ENCODE results near the gene LNX2. TPM values are rescaled to one million over a fixed set of nuclear protein-coding genes. Genes with fewer than 3 reads are reported as not detected.
A peak's percentile ranks its signal among the peaks of the same experiment; 100 is the strongest.

Gene LNX2
- total and polyA plus RNA-seq, 5 donors from 2014 or later = 3.7 to 6.5 (median 4.8) TPM

- Histone ChIP-seq H3K4me1 (ENCODE audit: control insufficient read depth, insufficient read depth, low read length, poor library complexity, severe bottlenecking) (no peaks in the 10 kb centered on the region), H3K27ac (ENCODE audit: insufficient read depth, low read length, poor library complexity, severe bottlenecking) (no peak overlapping the region), H3K4me3 (ENCODE audit: low read depth, low read length) (no peak overlapping the region), H3K27me3 (ENCODE audit: control insufficient read depth, insufficient read depth, low read length) (no peaks in the 10 kb centered on the region), H3K36me3 (ENCODE audit: control insufficient read depth, insufficient read depth, low read length) (peaks cover 5% of the 10 kb centered on the region), H3K9me3 (ENCODE audit: control insufficient read depth in 2 of 2, low read length in 2 of 2) (no peaks in the 10 kb centered on the region)
- H3K9me3 Mint-ChIP-seq = peaks cover 0 to 2% (median 0%) of the 10 kb centered on the region in 7 donors
- peaks cover 17 to 25% (median 21%) of the 10 kb centered on the region in 4 donors for H3K4me1 Mint-ChIP-seq
- ATAC-seq (ENCODE audit: low read depth in 2 of 2) (no peak), DNase-seq (no peak)
- no peak overlapping the region for H3K4me3 Mint-ChIP-seq
- no peak overlapping the region for H3K27ac Mint-ChIP-seq
- peaks cover 42% of the 10 kb centered on the region for H3K36me3 Mint-ChIP-seq
- H3K27me3 Mint-ChIP-seq = no peaks in the 10 kb centered on the region
Measured at GRCh38 chr13:27574661-27575060, 45.7 kb downstream of the LNX2 start.

GRCh38 chr13:27573265-27573664 lies 47.1 kb downstream of the LNX2 start:
- Mint-ChIP-seq H3K4me3 (no peak overlapping the region), H3K36me3 (peaks cover 48% of the 10 kb centered on the region), H3K4me1 (peaks cover 16 to 24% (median 19%) of the 10 kb centered on the region in 4 donors), H3K9me3 (peaks cover 0 to 2% (median 0%) of the 10 kb centered on the region in 7 donors), H3K27ac (peak overlapping the region in 1 of 3 donors; percentile 37), H3K27me3 (no peaks in the 10 kb centered on the region)
- DNase-seq = no peak
- no peak overlapping the region for H3K27ac ChIP-seq (ENCODE audit: insufficient read depth, low read length, poor library complexity, severe bottlenecking)
- no peaks in the 10 kb centered on the region for H3K9me3 ChIP-seq (ENCODE audit: control insufficient read depth in 2 of 2, low read length in 2 of 2)
- H3K4me1 ChIP-seq (ENCODE audit: control insufficient read depth, insufficient read depth, low read length, poor library complexity, severe bottlenecking) = no peaks in the 10 kb centered on the region
- no peaks in the 10 kb centered on the region for H3K27me3 ChIP-seq (ENCODE audit: control insufficient read depth, insufficient read depth, low read length)
- H3K36me3 ChIP-seq (ENCODE audit: control insufficient read depth, insufficient read depth, low read length) = peaks cover 7% of the 10 kb centered on the region
- H3K4me3 ChIP-seq (ENCODE audit: low read depth, low read length) = no peak overlapping the region
- no peak for ATAC-seq (ENCODE audit: low read depth in 2 of 2)

- Histone ChIP-seq H3K4me3 (ENCODE audit: low read depth, low read length) (no peak overlapping the region), H3K9me3 (ENCODE audit: control insufficient read depth in 2 of 2, low read length in 2 of 2) (no peaks in the 10 kb centered on the region), H3K4me1 (ENCODE audit: control insufficient read depth, insufficient read depth, low read length, poor library complexity, severe bottlenecking) (no peaks in the 10 kb centered on the region), H3K27me3 (ENCODE audit: control insufficient read depth, insufficient read depth, low read length) (no peaks in the 10 kb centered on the region), H3K36me3 (ENCODE audit: control insufficient read depth, insufficient read depth, low read length) (peaks cover 16% of the 10 kb centered on the region), H3K27ac (ENCODE audit: insufficient read depth, low read length, poor library complexity, severe bottlenecking) (no peak overlapping the region)
- no peak for ATAC-seq (ENCODE audit: low read depth in 2 of 2)
- Mint-ChIP-seq H3K4me3 (no peak overlapping the region), H3K36me3 (peaks cover 44% of the 10 kb centered on the region), H3K9me3 (peaks cover 0 to 2% (median 0%) of the 10 kb centered on the region in 7 donors), H3K4me1 (peaks cover 12 to 24% (median 18%) of the 10 kb centered on the region in 4 donors), H3K27me3 (no peaks in the 10 kb centered on the region), H3K27ac (no peak overlapping the region)
- DNase-seq = no peak
Measured at GRCh38 chr13:27572234-27572901, 48.0 kb downstream of the LNX2 start.

- Histone ChIP-seq H3K36me3 (ENCODE audit: control insufficient read depth, insufficient read depth, low read length) (peaks cover 30% of the 10 kb centered on the region), H3K4me1 (ENCODE audit: control insufficient read depth, insufficient read depth, low read length, poor library complexity, severe bottlenecking) (no peaks in the 10 kb centered on the region), H3K27me3 (ENCODE audit: control insufficient read depth, insufficient read depth, low read length) (no peaks in the 10 kb centered on the region), H3K27ac (ENCODE audit: insufficient read depth, low read length, poor library complexity, severe bottlenecking) (no peak overlapping the region), H3K9me3 (ENCODE audit: control insufficient read depth in 2 of 2, low read length in 2 of 2) (no peaks in the 10 kb centered on the region), H3K4me3 (ENCODE audit: low read depth, low read length) (no peak overlapping the region)
- H3K9me3 Mint-ChIP-seq = peaks cover 0 to 2% (median 0%) of the 10 kb centered on the region in 7 donors
- no peak overlapping the region for H3K4me3 Mint-ChIP-seq
- ATAC-seq (ENCODE audit: low read depth in 2 of 2) (no peak), DNase-seq (no peak)
- H3K4me1 Mint-ChIP-seq = peaks cover 12 to 24% (median 16%) of the 10 kb centered on the region in 4 donors
- peaks cover 37% of the 10 kb centered on the region for H3K36me3 Mint-ChIP-seq
- no peak overlapping the region for H3K27ac Mint-ChIP-seq
- no peaks in the 10 kb centered on the region for H3K27me3 Mint-ChIP-seq
Measured at GRCh38 chr13:27570906-27571305, 49.4 kb downstream of the LNX2 start.

- H3K27ac ChIP-seq (ENCODE audit: insufficient read depth, low read length, poor library complexity, severe bottlenecking) = no peak overlapping the region
Measured at GRCh38 chr13:27569405-27569804, 50.9 kb downstream of the LNX2 start.

GRCh38 chr13:27565818-27566217 lies 54.5 kb downstream of the LNX2 start:
- ATAC-seq (ENCODE audit: low read depth in 2 of 2) = no peak
- no peak overlapping the region for H3K4me3 ChIP-seq (ENCODE audit: low read depth, low read length)
- H3K4me1 ChIP-seq (ENCODE audit: control insufficient read depth, insufficient read depth, low read length, poor library complexity, severe bottlenecking) = peaks cover 12% of the 10 kb centered on the region
- H3K27me3 ChIP-seq (ENCODE audit: control insufficient read depth, insufficient read depth, low read length) = no peaks in the 10 kb centered on the region
- Mint-ChIP-seq H3K27ac (peak overlapping the region in 1 of 3 donors; percentile 55), H3K9me3 (no peaks in the 10 kb centered on the region), H3K36me3 (peaks cover 33% of the 10 kb centered on the region), H3K4me3 (no peak overlapping the region), H3K4me1 (peaks cover 8 to 22% (median 15%) of the 10 kb centered on the region in 4 donors), H3K27me3 (no peaks in the 10 kb centered on the region)
- DNase-seq = no peak
- H3K36me3 ChIP-seq (ENCODE audit: control insufficient read depth, insufficient read depth, low read length) = peaks cover 51% of the 10 kb centered on the region
- H3K27ac ChIP-seq (ENCODE audit: insufficient read depth, low read length, poor library complexity, severe bottlenecking) = no peak overlapping the region
- no peaks in the 10 kb centered on the region for H3K9me3 ChIP-seq (ENCODE audit: control insufficient read depth in 2 of 2, low read length in 2 of 2)

More at GRCh38 chr13:27569405-27569804, 50.9 kb downstream of the LNX2 start:
- H3K9me3 ChIP-seq (ENCODE audit: control insufficient read depth in 2 of 2, low read length in 2 of 2) = no peaks in the 10 kb centered on the region
- peaks cover 39% of the 10 kb centered on the region for H3K36me3 ChIP-seq (ENCODE audit: control insufficient read depth, insufficient read depth, low read length)
- Mint-ChIP-seq H3K27me3 (no peaks in the 10 kb centered on the region), H3K36me3 (peaks cover 31% of the 10 kb centered on the region), H3K27ac (no peak overlapping the region), H3K4me1 (peaks cover 5 to 19% (median 13%) of the 10 kb centered on the region in 4 donors), H3K9me3 (no peaks in the 10 kb centered on the region), H3K4me3 (no peak overlapping the region)
- no peak overlapping the region for H3K4me3 ChIP-seq (ENCODE audit: low read depth, low read length)
- DNase-seq (peak in 1 of 3 donors; percentile 5), ATAC-seq (ENCODE audit: low read depth in 2 of 2) (no peak)
- no peaks in the 10 kb centered on the region for H3K27me3 ChIP-seq (ENCODE audit: control insufficient read depth, insufficient read depth, low read length)
- H3K4me1 ChIP-seq (ENCODE audit: control insufficient read depth, insufficient read depth, low read length, poor library complexity, severe bottlenecking) = no peaks in the 10 kb centered on the region

GRCh38 chr13:27562457-27562856 lies 57.9 kb downstream of the LNX2 start:
- H3K36me3 Mint-ChIP-seq = peaks cover 33% of the 10 kb centered on the region
- no peaks in the 10 kb centered on the region for H3K9me3 ChIP-seq (ENCODE audit: control insufficient read depth in 2 of 2, low read length in 2 of 2)
- no peak overlapping the region for H3K4me3 Mint-ChIP-seq
- H3K36me3 ChIP-seq (ENCODE audit: control insufficient read depth, insufficient read depth, low read length) = peaks cover 36% of the 10 kb centered on the region
- no peak for DNase-seq
- no peaks in the 10 kb centered on the region for H3K27me3 ChIP-seq (ENCODE audit: control insufficient read depth, insufficient read depth, low read length)
- H3K27me3 Mint-ChIP-seq = no peaks in the 10 kb centered on the region
- no peak for ATAC-seq (ENCODE audit: low read depth in 2 of 2)
- peak overlapping the region in 2 of 3 donors; percentile 18 to 59 for H3K27ac Mint-ChIP-seq
- H3K9me3 Mint-ChIP-seq = no peaks in the 10 kb centered on the region
- no peak overlapping the region for H3K27ac ChIP-seq (ENCODE audit: insufficient read depth, low read length, poor library complexity, severe bottlenecking)
- no peak overlapping the region for H3K4me3 ChIP-seq (ENCODE audit: low read depth, low read length)
- peaks cover 17% of the 10 kb centered on the region for H3K4me1 ChIP-seq (ENCODE audit: control insufficient read depth, insufficient read depth, low read length, poor library complexity, severe bottlenecking)
- H3K4me1 Mint-ChIP-seq = peaks cover 14 to 30% (median 23%) of the 10 kb centered on the region in 4 donors

GRCh38 chr13:27559719-27560118 lies 60.6 kb downstream of the LNX2 start:
- H3K27me3 Mint-ChIP-seq = no peaks in the 10 kb centered on the region
- H3K27ac ChIP-seq (ENCODE audit: insufficient read depth, low read length, poor library complexity, severe bottlenecking) = peak overlapping the region; percentile 15
- DNase-seq (peak in 1 of 3 donors; percentile 18), ATAC-seq (ENCODE audit: low read depth in 2 of 2) (peak in 1 of 2 donors; percentile 59)
- no peak overlapping the region for H3K4me3 ChIP-seq (ENCODE audit: low read depth, low read length)
- peaks cover 26% of the 10 kb centered on the region for H3K36me3 ChIP-seq (ENCODE audit: control insufficient read depth, insufficient read depth, low read length)
- no peaks in the 10 kb centered on the region for H3K9me3 Mint-ChIP-seq
- H3K9me3 ChIP-seq (ENCODE audit: control insufficient read depth in 2 of 2, low read length in 2 of 2) = no peaks in the 10 kb centered on the region
- peak overlapping the region in 1 of 4 donors; percentile 4 for H3K4me3 Mint-ChIP-seq
- H3K4me1 Mint-ChIP-seq = peaks cover 14 to 30% (median 23%) of the 10 kb centered on the region in 4 donors
- H3K36me3 Mint-ChIP-seq = peaks cover 43% of the 10 kb centered on the region
- H3K27me3 ChIP-seq (ENCODE audit: control insufficient read depth, insufficient read depth, low read length) = no peaks in the 10 kb centered on the region
- peaks cover 17% of the 10 kb centered on the region for H3K4me1 ChIP-seq (ENCODE audit: control insufficient read depth, insufficient read depth, low read length, poor library complexity, severe bottlenecking)
- H3K27ac Mint-ChIP-seq = peak overlapping the region in 2 of 3 donors; percentile 22 to 65

Measured in CD4-positive, CD25-positive, alpha-beta regulatory T cell (primary cell).